CMK (cell line): ENCODE measurements around the gene DDX27.
A peak's percentile ranks its signal among the peaks of the same experiment; 100 is the strongest.

Experiments
- DNase-seq: peaks from one replicate; pipeline ENCODE4 v3.0.0-alpha.2; 2010; ENCODE audit warnings: low read depth

Gene DDX27

DNA sequence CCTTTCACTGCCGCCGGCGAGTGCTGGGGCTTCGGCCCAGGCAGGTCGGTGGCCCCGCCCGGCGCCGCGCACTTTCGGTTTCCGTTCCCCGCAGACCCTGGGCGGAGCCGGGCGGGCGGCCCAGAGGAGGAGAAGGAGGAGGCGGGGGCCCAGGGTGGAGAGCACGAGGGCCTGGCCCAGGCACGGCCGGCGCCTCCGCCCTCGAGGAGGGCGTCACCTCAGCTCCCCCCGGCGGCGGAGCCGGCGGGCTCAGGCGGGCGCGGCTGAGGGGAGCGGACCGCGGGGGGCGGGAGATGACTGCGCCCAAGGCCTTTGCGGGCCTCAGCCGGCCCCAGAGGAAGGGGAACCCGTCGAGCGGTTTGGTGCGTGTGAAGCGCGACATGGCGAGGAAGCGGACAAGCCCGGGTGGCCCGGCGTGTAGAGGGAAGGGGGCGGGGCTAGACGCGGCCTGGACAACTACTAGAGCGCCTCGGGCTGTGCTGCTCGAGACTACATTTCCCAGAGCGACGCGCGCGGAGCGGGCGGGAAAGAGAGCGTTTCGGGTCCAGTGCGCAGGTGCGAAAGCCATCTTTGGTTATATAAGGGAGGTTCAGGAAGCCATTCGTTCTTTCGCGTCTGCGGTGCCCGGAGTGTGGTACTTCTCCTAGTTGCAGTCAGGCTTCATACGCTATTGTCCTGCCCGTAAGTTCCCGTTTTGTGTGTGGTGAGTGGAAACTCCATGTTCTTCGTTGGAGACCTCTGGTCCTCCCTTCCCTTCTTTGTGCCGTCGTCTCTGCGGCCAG is 59.0 kb downstream of the DDX27 start, which contains the start of gene ZNFX1:
TSS of gene ZNFX1 (minus strand) at position 22 of the 782 bp plus-strand sequence. CDS start 2,218 bp downstream, outside the sequence.
- peak; percentile 95 for DNase-seq

DNA sequence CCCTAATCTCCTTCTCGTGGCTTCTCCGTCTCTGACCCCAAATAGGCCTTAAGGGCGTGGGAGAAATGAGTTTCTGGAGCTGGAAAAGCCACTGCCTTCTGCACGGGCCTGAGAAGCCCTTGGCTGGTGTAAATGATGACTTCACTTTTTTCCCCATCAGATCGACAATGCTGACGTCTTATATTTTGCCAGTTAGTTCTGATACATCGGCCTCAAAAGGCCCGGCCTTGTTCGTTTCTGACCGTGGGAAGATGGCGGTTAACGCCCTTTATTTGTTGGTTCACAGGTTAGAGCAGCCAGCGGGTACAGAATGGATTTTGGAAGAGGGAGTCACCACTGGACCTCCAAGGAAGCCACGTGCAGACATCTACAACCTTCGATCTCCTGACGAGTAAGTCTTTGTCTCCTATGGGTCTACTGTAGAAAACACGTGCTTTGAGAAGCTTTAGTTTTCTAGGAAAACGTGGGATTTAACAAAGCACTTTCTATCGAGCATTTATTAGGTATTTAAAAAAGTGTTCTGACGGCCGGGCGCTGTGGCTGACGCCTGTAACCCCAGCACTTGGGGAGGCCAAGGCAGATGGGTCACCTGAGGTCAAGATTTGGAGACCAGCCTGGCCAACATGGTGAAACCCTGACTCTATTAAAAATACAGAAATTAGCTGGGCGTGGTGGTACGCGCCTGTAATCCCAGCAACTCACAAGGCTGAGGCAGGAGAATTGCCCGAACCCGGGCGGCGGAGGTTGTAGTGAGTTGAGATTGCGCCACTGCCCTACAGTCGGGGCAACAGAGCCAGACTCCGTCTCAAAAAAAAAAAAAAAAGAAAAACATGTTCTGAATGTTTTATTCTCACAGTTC is 59.8 kb downstream of the DDX27 start:
- no peak for DNase-seq

DNA sequence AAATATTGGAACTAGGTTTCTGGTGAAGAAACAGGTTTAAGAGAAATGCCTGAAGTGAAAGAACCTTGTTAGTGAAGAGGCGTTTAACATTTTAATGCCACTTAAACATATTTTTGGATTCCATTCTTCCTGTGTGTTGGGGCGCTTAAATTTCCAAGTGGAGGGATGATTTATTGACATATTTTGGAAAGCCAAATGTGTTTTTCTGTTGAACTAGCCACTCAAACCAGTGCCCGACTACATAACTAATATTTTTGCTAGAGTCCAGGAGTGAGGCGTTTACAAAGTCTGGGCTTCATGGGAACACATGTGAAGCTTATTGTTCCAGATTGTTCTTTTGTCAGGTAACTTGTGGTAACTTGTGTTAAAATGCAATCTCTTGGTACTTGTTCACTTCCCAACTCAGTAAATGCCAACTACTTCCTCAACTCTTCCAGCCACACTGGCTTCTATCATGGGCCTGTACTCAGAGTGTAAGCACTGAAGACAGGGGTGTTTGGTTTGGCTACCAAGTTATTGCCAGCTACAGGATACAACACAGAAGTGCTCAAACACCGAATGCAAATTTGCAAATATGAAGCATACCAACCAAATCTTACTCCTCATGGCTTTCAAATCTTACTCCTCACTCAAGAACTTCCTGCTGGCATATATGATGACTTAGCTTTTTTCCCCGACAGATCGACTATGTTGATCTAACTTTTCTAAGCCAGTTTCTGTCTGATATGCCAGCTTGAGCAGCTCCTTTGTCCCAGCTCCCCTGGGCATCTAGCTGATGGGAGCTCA is 60.7 kb downstream of the DDX27 start:
- DNase-seq, result no peak

DNA sequence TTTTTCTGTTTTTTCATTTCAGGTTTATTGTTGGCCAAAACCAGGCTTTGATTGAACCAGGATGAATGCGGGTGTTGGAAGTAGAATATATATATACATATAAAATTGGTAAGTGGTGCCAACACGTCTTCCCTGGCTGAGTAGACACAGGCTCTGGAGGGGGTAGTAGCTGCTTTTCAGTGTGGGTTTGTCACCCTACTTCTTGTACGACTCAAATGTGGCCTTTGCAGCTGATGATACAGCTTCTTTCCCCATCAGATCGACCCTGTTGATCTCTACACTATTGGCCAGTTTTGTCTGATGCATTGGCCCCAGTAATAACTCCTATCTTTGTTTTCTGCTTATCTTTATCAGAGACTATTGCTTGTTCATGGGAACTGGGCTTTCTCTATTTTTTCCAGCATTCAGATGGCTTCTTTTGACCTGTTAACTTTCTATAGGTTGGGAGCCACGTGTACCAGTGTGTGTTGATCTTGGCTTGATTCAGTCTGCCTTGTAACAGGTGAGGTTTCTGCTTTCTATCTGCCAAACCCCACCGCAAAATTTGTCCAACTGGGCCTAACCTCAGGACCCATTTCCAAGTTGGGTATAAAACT is 61.3 kb downstream of the DDX27 start:
- DNase-seq, result peak; percentile 39

DNA sequence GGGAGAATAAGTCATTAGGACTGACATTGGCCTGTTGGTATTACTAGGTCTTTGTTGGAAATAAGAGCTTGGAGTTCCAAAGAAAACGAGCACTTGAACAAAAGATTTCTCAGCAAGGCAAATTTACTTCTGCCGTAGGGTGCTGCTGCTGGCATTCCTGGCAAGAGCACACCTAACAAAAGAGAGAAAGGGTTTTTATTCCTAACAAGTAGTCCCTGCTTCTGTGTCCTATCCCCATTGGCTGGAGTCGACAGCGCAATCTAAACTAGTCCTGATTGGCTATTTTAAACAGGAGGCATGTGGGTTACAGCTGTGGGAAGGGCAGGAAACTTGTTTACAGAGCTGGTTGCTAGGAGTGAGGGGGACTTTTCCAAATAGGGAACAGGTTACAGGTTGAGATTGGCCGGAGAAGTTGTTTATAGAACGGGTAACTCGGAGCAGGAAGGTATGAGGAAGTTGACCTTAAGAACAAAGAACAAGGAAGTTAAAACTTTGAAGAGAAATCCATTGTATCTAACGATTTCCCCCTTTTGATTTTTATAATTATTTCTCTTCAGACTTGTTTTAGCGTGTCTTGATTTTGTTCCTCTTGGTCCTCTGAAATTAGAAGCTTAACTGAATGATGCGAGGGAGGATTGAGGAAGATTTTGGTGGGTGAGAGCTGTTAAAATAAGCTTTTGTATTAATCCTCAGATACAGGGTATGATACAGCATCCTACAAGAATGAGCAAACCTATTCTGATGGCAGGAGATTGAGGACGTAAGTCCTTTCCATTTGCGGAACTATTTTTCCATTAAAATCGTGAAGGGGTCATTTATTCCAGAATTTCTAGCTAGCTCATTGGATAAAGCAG is 62.1 kb downstream of the DDX27 start:
- peak; percentile 43 for DNase-seq

DNA sequence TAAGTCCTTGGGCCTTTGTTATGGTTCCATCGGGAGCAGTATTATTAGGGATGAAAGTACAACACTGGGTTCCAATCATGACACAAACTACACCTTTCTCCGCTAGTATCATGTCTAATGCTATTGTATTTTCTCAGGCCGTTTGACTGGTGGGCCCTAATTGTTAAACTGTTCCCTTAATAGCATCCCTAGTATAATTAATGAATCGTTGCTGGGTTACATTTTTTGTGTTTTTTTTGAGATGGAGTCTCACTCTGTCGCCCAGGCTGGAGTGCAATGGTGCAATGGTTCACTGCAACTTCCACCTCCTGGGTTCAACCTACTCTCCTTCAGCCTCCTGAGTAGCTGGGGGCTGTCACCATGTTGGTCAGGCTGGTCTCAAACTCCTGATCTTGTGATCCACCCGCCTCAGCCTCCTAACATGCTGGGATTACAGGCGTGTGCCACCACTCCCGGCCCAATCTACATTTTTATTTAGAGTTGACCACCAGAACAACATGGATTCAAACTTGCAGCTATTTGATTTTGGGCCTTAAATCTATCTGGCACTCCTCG is 62.8 kb downstream of the DDX27 start:
- DNase-seq, result no peak

DNA sequence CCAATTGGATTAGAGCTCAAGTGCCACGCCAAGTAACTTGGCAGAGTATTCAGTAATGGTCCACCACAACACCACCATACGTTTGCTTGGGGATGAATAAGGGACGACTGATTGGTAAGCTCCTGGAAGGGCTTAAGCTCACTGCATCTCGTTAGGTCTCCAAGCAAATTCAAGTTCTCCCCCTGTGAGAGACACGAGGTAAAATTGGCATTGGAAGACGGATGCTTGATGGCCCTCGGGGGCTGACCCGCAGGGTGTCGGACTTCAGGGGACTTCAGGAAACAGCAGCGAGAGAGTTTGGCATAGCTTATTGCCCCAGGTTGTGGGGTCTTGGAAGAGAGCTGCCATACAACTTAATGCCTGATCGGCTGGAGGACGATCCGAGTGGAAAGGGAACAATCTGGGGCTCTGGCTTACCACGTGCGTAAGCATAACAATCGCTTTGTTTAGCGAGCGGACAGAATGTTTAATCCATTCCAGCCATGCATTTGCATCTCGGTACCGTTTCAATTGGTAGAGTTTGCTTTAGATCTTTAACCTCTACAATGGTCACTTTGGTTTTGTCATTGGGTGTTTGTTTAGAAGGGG is 63.5 kb downstream of the DDX27 start:
- DNase-seq, result no peak

DNA sequence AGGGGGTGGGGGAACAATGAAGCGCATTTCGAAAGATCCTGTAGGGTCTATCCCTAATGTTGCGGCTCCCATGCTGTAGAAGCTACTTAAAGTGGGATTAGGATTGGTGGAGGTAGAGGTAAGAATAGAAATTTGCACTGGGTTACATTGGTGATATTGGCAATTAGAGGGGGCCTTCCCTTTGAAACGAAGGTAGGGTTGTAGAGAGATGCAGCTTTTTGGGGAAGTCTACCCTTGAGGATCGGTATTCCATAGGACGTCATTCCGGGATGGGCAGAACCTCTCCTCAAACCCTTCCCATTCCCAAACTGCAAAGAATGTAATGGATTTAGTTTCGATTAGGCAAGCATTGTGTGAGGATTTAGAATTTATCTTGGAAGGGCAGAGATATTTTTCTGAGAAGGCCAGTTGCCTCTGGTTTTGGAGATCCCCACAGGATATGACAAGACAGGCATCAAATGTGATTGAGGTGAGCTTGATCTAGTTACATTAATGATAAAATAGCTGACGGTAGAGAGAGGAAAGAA is 64.0 kb downstream of the DDX27 start:
- DNase-seq, result no peak

DNA sequence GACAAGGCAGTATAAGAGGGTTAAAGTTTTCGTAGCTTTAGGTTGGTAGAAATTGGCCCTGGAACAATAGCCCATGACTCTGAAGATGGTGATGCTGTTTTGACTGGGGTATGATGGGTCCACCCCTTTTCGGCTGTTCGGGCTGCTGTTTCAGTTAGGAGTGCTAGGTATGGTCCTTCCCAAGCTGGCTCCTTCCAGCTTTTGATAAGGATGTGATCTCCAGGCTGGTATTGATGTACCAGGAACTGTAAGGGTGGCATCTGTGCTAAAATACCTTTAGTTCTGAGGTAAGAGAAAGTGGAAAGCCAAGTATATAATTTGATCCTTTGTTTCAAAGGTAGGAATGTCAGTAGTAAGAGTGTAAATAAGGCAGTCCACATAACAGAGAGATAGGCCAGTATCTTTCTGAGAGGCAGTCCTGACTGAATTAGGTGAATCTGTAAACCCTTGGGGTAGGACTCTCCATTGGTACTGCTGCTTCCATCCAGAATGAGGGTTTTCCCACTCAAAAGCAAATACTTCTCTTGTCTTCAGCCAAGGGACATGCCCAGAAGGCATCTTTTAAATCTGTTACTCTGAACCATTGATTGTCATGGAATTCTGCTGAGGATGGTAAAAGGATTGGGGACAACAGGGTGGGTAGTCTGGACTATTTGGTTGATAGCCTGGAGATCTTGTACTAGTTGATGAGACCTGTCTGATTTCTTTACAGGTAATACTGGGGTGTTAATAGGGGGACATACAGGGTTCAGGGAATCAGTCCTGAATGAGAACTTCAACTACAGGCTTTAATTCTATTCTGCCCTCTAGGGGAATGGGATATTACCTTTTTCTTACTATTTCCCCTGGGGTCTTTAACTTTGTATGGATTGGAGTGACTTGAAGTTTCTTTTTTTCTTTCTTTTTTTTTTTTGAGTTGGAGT is 64.7 kb downstream of the DDX27 start:
- no peak for DNase-seq

DNA sequence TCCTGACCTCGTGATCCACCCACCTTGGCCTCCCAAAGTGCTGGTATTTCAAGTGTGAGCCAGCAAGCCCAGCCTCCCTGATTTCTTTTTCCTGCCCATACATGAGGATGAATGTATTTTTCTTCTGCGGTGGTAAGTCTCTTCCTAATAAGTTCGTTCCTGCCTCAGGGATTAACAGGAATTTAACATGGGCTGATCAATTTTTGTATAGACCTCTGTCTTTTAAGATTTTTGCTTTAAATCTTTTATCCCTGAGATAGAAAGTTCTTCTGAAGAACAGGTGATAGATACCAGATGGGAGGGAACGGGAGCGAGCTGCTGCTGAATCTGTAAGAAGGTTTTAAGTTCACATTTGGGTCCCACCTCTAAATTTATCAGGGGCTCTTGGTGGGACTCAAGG is 65.6 kb downstream of the DDX27 start:
- no peak for DNase-seq

DNA sequence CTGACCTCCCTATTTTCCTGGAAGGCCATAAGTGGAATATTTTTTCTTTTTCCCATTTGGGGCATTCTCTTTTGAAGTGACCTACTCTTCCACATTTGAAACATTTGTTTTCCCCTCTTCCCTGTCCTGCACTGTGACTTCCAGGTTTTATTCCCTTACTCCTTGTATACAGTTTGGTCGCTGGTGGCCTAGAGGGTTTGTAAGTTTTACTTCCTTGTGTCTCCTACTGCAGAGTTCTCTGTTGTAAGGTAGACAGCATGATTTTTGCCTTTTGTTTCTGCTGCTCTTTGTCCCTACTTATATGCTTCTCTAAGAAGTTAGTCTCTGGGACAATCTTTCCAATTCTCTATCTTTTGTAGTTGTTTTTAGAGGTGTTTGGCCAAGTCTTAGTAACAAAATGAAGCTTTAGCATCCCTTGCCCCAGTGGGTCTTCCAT is 66.0 kb downstream of the DDX27 start:
- no peak for DNase-seq

DNA sequence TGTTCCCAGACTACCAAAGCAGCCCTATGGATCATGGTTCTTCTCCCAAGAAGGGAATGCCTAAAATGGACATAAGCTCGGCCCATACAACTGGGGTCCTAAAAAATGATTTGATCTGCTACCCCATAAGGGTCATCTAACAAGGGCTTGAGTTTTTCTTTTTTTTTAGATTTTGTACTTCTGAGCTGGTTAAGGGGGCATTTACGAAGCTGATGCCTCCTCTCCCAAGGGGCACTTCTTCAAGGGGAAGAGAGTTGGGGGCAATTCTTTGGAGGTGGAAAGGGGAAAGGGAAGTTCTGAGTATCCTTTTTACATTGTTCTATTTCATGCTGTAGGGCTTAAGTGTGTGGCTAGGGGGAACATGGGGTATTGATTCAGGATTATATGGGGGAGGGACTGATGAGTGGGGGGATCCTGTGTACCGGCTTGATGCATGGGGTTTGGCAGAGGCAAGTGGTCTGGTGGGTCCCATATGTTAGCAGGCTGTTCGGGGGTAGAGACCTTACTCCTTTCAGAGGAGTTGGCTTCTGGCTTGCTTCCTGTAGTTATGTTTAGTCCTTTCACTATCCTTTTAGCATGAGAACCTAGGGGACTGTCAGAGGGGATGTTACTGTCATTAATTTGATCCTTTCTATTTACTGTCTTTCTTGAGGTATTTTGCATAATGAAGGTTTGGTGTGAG is 66.7 kb downstream of the DDX27 start:
- no peak for DNase-seq

DNA sequence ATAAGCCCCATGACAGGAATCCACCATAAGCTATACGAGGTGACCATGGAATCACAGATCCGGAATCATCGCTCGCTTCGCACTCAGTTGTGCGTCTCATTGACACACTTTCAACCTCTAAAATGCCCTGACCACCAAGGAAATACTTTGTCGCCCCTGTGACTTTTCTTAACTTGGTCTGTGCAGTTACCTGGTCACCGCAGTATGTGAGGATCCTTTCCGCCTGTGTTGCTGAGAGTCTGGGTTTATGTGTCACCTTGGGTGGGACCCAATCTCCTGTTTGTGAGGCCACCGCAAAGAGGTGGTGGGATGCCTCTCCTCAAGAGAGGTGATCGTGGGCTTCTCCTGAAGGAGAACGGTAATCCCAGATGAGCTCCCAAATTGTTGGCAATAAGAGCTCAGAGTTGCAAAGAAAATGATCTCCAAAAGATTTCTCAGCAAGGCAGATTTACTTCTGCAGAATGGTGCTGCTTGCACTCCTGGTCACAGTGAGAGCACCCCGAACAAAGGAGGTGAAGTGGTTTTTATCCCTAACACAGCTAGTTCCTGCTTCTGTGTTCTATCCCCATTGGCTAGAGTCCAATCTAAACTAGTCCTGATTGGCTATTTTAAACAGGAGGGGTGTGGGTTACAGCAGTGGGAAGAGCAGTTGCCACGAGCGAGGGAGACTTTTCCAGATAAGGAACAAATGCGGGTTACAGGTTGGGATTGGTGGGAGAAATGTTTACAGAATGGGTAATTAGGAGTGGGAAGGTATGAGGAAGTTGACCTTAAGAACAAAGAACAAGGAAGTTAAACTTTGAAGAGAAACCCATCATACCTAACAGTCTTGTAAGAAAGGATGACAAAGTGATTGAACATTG is 67.7 kb downstream of the DDX27 start:
- no peak for DNase-seq

DNA sequence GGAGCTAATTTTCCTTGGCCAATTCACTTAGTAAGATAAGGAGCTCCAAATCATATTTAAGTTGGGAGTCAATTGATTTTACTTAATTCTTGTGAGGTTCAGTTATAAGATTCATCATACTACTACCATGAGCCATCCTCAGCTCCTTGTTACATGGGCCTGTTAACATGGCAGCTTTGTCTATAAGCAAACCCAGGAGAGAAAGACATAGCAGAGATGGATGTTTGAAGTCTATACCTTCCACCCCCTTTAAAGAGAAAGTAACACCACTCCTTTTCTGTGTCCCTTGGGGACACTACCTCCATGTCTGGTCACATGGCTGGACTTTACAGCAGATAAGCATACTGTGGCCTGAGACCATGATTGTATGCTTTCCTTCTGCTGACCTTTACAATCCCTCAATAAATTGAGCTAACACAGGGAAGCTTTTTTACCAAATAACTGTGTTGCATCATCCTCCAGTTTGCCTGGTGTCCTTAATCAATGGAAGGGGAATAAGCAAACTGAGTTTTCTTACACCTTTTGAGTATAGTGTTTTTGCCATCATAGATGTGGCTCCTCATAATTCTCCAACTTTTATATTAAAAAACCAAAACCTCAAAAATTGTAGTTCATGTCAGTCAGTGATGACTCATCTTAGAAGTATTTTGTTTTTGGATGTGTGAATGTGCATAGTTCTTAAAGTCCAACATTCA is 68.5 kb downstream of the DDX27 start:
- peak; percentile 46 for DNase-seq

DNA sequence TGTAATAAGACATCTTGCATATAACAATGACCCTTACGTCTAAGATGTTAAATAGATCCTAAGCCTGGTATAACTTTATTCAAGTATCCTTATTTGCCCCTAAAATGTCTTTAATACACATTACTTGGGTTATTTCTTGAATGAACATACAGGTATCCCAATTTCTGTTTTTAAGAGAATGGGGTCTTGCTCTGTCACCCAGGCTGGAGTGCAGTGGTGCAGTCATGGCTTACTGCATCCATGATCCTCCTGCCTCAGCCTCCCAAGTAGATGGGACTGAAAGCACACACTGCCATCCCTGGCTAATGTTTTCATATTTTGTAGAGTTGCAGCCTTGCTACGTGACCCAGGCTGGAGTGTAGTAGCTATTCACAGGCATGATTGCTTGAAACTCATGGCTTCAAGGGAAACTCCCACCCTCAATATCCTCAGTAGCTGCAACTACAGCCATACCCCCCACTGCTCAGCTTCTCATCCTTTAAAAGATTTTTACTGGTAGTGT is 69.1 kb downstream of the DDX27 start:
- DNase-seq, result no peak
